NB4 (cell line): ENCODE data around the gene ADRA2C.

Experiments used
- POLR2A ChIP-seq: IDR thresholded peaks from 2 replicates; pipeline ENCODE4 v1.6.1; 2011; ENCODE audit warnings: mild to moderate bottlenecking; ENCODE audit not compliant: insufficient read length; ENCODE audit errors: extremely low read depth
- TF ChIP-seq, protein P1 (sequence below): IDR thresholded peaks from one replicate; pipeline ENCODE4 v1.5.1; 2012; ENCODE audit warnings: low read depth, low read length
- TF ChIP-seq, protein P2 (sequence below): IDR thresholded peaks from 2 replicates; pipeline ENCODE4 v1.6.1; 2011; ENCODE audit warnings: low read depth, low read length

DNA sequence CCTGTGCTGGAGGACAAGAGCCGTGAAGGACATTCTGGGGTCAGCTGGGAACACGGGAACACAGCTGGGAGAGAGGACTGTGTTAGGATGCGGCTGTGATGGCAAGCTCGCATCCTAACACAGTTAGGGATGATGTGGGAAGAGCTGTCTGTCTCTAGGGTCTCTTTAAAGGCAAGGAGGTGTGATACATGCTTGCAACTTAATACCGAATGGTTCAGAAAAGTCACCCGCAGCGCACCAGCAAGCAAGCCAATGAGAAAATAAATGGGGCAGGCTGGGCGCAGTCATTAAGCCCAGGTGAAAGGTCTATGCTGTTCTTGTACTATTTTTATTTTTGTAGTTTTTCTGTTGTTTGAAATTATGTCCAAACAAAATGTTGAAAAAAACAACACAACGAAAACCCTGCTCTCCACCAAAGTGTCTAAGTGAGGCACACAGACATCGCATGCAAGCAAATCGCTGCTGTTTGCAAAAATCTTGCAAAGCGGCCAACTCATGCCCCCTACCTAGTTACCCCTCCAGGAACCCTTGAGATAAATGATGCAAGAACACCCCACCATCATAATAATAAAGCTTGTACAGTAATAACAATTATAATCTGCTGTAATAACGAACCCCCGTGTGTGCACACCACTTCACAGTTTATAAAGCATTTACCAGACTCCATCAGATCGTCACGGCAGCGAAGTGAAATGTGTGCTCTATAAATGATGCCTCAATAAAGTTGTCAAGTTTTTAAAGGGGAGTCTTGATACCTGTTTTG, 17.9 kb upstream of the ADRA2C start:
- TF ChIP-seq, protein P1, sequence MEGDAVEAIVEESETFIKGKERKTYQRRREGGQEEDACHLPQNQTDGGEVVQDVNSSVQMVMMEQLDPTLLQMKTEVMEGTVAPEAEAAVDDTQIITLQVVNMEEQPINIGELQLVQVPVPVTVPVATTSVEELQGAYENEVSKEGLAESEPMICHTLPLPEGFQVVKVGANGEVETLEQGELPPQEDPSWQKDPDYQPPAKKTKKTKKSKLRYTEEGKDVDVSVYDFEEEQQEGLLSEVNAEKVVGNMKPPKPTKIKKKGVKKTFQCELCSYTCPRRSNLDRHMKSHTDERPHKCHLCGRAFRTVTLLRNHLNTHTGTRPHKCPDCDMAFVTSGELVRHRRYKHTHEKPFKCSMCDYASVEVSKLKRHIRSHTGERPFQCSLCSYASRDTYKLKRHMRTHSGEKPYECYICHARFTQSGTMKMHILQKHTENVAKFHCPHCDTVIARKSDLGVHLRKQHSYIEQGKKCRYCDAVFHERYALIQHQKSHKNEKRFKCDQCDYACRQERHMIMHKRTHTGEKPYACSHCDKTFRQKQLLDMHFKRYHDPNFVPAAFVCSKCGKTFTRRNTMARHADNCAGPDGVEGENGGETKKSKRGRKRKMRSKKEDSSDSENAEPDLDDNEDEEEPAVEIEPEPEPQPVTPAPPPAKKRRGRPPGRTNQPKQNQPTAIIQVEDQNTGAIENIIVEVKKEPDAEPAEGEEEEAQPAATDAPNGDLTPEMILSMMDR: no peak
- TF ChIP-seq, protein P2, sequence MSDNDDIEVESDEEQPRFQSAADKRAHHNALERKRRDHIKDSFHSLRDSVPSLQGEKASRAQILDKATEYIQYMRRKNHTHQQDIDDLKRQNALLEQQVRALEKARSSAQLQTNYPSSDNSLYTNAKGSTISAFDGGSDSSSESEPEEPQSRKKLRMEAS: no peak
- no peak for TF ChIP-seq POLR2A
